Mesenteric fat pad (tissue), 1 donor: ENCODE results near the gene ENOX1. TPM values are rescaled to one million over a fixed set of nuclear protein-coding genes. Genes with fewer than 3 reads are reported as not detected.
"Not testable (repeated sequence)": the region's sequence is repeated elsewhere in the genome, so short reads cannot be mapped to it uniquely, and the experiment has no call there.

Source experiments
- DNase-seq: peaks from one replicate; pipeline ENCODE4 v3.0.0-alpha.2; 2020; ENCODE audit warnings: low spot score
- total RNA-seq: library from RNA; stranded (reverse); fragmentation: NEBNext Ultra II Directional; extraction: Animal tissue kit (Norgen Biotek cat#: 25700); gene quantifications from one replicate; pipeline ENCODE4 v1.2.1, GENCODE V29; 2021
- donor health status: DM: yes; HTN: yes; CAD: no.

ENOX1 gene
- total RNA-seq, 1 donor from 2014 or later = 8.2 TPM

GRCh38 chr13:43168434-43168833 is 618.3 kb downstream of the ENOX1 start:
- DNase-seq = not testable (repeated sequence)

- DNase-seq = no peak
Observed at GRCh38 chr13:43167731-43168130, 619.0 kb downstream of the ENOX1 start.

- DNase-seq = no peak
Observed at GRCh38 chr13:43166644-43167457, 619.9 kb downstream of the ENOX1 start.

Other genes starting within 250 kb of the ENOX1 start
- 2.4 TPM for gene CCDC122, start 92.8 kb upstream of the ENOX1 start, total RNA-seq
- 13.6 TPM for gene LACC1, start 92.9 kb upstream of the ENOX1 start, total RNA-seq